Chondrocyte (in vitro differentiated cells): ENCODE data around the gene KRT20. TPM values are rescaled to one million over a fixed set of nuclear protein-coding genes. Genes with fewer than 3 reads are reported as not detected.

Experiments used
- DNase-seq: peaks from one replicate; pipeline ENCODE4 v3.0.0; 2021; ENCODE audit warnings: mixed read lengths, low spot score
- H3K27ac Mint-ChIP-seq: one replicate; pipeline ENCODE4 v1.8.0; 2021; ENCODE audit warnings: mild to moderate bottlenecking, moderate library complexity, mixed read lengths; ENCODE audit not compliant: unreplicated experiment
- H3K27me3 Mint-ChIP-seq: 2 replicates; pipeline ENCODE4 v1.8.0; 2021; ENCODE audit warnings: low read depth, mixed read lengths
- H3K36me3 Mint-ChIP-seq: 2 replicates; pipeline ENCODE4 v1.8.0; 2021; ENCODE audit warnings: low read depth, mixed read lengths
- H3K4me1 Mint-ChIP-seq: 2 replicates; pipeline ENCODE4 v1.8.0; 2021; ENCODE audit warnings: low read depth, mild to moderate bottlenecking, mixed read lengths
- H3K4me3 Mint-ChIP-seq: one replicate; pipeline ENCODE4 v1.8.0; 2021; ENCODE audit warnings: mild to moderate bottlenecking, moderate library complexity, mixed read lengths; ENCODE audit not compliant: unreplicated experiment
- H3K9me3 Mint-ChIP-seq: 2 replicates; pipeline ENCODE4 v1.8.0; 2021; ENCODE audit warnings: low read depth, mixed read lengths
- CTCF ChIP-seq: fragments of 200-600 bp; sonication (generic); IDR thresholded peaks from 2 replicates; pipeline ENCODE4 v1.5.0; 2021; ENCODE audit warnings: antibody characterized with exemption, mild to moderate bottlenecking, moderate library complexity
- total RNA-seq: library from RNA; stranded (reverse); gene quantifications from 3 replicates; pipeline ENCODE4 v1.2.1, GENCODE V29; 2021

KRT20 gene
- total RNA-seq, 1 donor from 2014 or later = not detected

DNA sequence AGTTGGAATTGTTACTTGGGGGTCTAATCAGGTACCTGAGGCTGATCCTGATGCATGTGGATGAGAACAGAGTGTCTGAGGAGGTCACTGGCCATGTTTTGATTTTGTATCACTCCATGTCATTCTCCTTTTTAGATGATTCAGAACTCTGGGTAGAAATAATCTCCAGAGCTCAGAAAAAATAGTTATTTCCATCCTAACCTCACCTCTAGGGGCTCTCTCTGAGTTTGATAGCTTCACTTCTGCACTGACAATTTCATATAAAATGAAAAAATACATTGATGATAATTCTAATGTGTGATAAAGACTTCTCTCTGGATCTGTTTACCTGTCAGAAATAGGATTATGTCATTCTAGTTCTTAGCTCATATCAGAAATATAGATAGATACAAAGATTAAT lies 11.8 kb downstream of the KRT20 start:
- Mint-ChIP-seq H3K4me3 (no peak overlapping the region), H3K27ac (no peak overlapping the region), H3K36me3 (no peaks in the 10 kb centered on the region), H3K27me3 (peaks cover 7% of the 10 kb centered on the region), H3K9me3 (no peaks in the 10 kb centered on the region), H3K4me1 (peaks cover 11% of the 10 kb centered on the region)
- no peak for DNase-seq
- TF ChIP-seq CTCF = peak; percentile 28

- Mint-ChIP-seq H3K4me1 (peaks cover 11% of the 10 kb centered on the region), H3K27me3 (peaks cover 5% of the 10 kb centered on the region), H3K27ac (no peak overlapping the region), H3K9me3 (no peaks in the 10 kb centered on the region), H3K4me3 (no peak overlapping the region), H3K36me3 (no peaks in the 10 kb centered on the region)
- no peak for DNase-seq
- no peak for TF ChIP-seq CTCF
Observed at GRCh38 chr17:40872416-40872815, 12.6 kb downstream of the KRT20 start.

DNA sequence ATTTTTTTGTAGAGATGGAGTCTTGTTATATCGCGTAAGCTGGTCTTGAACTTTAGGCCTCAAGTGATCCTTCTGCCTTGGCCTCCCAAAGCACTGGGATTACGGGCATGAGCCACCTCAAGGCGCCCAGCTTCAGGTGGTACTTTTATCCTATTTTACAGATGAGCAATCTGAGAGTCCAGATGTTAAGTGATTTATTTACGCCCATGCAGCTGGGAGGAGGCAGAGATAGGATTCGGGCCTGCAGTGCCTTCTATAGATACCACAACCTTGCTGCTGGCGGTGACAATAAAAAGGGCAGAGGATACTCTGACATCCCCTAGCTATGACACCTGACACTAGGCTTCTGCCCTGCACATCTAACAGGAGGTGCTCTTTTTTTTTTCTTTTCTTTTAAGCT lies 13.7 kb downstream of the KRT20 start:
- no peaks in the 10 kb centered on the region for H3K36me3 Mint-ChIP-seq
- H3K27ac Mint-ChIP-seq = no peak overlapping the region
- no peak for TF ChIP-seq CTCF
- H3K4me1 Mint-ChIP-seq = peaks cover 11% of the 10 kb centered on the region
- no peaks in the 10 kb centered on the region for H3K9me3 Mint-ChIP-seq
- H3K27me3 Mint-ChIP-seq = peaks cover 11% of the 10 kb centered on the region
- DNase-seq = no peak
- H3K4me3 Mint-ChIP-seq = no peak overlapping the region

- no peak for TF ChIP-seq CTCF
- Mint-ChIP-seq H3K36me3 (no peaks in the 10 kb centered on the region), H3K4me1 (peaks cover 11% of the 10 kb centered on the region), H3K27ac (no peak overlapping the region), H3K27me3 (peaks cover 11% of the 10 kb centered on the region), H3K9me3 (no peaks in the 10 kb centered on the region), H3K4me3 (no peak overlapping the region)
- no peak for DNase-seq
Observed at GRCh38 chr17:40870136-40870535, 14.9 kb downstream of the KRT20 start.

DNA sequence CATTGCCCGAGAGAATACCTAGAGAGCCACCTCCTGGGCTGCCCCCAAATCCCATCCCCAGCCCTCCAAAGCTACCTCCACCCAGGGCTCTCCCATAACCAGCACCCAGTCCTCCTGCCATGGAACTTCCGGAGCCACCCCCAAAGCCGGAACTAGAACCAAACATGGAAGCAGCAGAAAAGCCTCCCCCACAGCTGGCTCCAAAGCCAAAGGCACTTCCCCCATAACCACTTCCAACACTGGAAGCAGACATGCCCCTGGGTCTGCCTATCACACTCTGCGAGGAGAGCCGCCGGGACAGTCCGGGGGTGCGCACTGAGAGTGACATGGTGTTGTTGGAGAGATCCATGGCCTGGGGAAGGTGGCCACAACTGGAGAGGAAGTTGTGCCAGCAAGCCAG lies 18.2 kb downstream of the KRT20 start, which contains the start of gene KRT12:
TSS of gene KRT12 (minus strand) at position 386 of the 400 bp plus-strand sequence. CDS start at position 349, 37 bp downstream.
- Mint-ChIP-seq H3K9me3 (no peaks in the 10 kb centered on the region), H3K36me3 (no peaks in the 10 kb centered on the region), H3K27ac (no peak within 1 kb of the TSS), H3K4me3 (no peak within 1 kb of the TSS), H3K27me3 (peaks cover 9% of the 10 kb centered on the region), H3K4me1 (no peaks in the 10 kb centered on the region)
- no peak for DNase-seq
- TF ChIP-seq CTCF = no peak
